HG02885 (cell line): ENCODE results near the gene HMOX1.
"Not testable (repeated sequence)": the region's sequence is repeated elsewhere in the genome, so short reads cannot be mapped to it uniquely, and the experiment has no call there.

Source experiments
- ATAC-seq: cut with Tn5 transposase; IDR thresholded peaks from one replicate; pipeline ENCODE4 v1.9.1; 2021; ENCODE audit warnings: mild to moderate bottlenecking; ENCODE audit not compliant: unreplicated experiment, poor library complexity

HMOX1 gene

GRCh38 chr22:35425971-35426800, 45.3 kb downstream of the HMOX1 start:
- no peak for ATAC-seq

GRCh38 chr22:35426801-35427140, 45.9 kb downstream of the HMOX1 start:
- no peak for ATAC-seq

GRCh38 chr22:35430897-35431322, 50.0 kb downstream of the HMOX1 start:
- ATAC-seq: no peak

DNA sequence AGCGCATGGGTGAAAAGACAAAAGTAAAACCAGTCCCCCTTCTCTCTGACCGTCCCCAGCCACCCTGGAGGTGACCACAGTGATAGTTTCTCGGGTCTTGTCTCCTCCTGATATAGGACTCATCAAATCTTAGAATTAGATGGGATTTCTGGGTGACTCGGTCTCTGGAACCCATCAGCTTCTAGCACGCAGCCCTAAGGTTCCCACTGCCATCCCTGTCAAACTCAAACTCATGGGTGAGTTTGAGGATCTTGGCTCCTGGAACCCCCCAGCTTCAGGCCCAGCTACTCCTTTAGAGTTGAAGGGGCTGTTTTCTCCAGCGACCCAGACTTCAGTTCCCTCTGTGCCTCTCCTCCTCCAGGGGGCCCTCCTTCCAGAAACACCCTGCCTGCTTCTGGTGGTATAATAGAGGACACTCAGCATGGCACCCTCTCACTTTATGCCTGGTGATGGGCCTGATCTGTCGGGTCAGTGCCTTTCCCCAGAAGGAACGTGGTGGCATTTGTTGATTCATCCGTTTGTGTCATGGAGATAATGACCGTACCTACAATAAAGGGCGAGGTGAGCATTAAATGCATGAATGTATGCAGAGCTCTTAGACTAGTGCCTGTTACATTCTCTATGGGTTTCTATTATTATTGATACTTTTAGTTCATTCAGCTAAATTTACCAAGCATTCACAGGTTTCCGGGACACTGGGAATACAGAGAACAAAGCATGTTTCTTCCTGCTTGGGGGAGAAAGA, 50.8 kb downstream of the HMOX1 start:
- ATAC-seq: no peak

- ATAC-seq: no peak
Measured at GRCh38 chr22:35432228-35432905, 51.5 kb downstream of the HMOX1 start.

- no peak for ATAC-seq
Measured at GRCh38 chr22:35434061-35434710, 53.3 kb downstream of the HMOX1 start.

DNA sequence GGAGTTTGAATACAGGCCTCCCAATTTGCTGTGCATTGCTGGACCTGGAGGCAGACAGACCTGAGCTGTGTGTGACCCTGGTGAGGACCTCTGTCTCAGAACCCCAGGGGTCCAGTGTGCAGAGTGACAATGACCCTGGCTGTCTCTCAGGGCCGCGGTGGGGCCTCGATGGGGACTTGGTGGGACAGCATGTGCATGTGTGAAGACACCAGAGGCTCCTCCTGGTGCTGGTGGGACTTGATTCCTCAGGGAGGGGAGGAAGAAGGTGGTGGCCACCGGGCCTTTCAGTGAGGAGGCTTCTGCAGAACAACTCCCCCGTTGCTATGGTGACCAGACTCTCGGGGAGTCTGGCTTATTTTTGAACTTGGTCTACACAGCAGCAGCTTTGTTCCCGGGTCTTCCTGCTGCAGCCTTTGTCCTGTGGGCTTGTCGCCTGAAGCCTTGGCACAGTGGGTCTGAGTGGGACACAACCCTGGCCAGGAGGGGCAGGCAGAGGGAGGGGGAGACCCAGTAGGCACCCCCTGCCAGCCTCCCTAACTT, 54.4 kb downstream of the HMOX1 start:
- ATAC-seq: no peak

GRCh38 chr22:35436421-35436820, 55.5 kb downstream of the HMOX1 start:
- ATAC-seq: no peak

- ATAC-seq: no peak
Measured at GRCh38 chr22:35437049-35437448, 56.2 kb downstream of the HMOX1 start.

- ATAC-seq: not testable (repeated sequence)
Measured at GRCh38 chr22:35438673-35439364, 57.9 kb downstream of the HMOX1 start.

GRCh38 chr22:35439365-35439717, 58.4 kb downstream of the HMOX1 start:
- ATAC-seq: no peak

- ATAC-seq: no peak
Measured at GRCh38 chr22:35440129-35440528, 59.2 kb downstream of the HMOX1 start.

DNA sequence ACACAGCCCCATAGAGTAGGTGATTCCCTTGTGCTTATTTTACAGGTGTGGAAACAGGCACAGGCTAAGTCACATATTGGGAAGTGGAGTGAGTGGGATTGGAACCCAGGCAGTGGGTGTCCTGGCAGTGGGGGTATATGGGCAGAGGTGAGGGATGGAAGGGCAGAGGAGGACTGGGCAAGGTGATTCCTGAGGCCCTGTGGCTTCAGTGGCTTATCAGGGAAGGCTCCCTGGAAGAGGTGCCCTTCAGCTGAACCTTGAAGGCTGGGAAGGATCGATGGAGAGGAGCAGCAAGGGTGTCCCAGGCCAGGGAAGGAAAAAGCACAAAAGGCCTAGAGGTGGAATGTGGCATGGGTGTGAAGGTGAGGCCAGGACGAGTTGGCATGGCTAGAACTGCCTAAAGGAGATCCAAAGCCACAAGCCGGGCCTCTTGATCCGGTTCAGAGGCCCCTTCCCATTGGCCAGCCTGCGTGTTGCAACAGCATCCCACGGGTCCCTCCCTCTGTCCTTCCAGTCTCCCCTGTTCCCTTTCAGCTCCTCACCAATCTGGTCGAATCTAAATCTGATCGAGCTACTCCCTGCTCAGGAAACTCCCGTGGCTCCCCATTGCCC, 60.7 kb downstream of the HMOX1 start:
- no peak for ATAC-seq

- ATAC-seq: no peak
Measured at GRCh38 chr22:35442471-35442870, 61.6 kb downstream of the HMOX1 start.

DNA sequence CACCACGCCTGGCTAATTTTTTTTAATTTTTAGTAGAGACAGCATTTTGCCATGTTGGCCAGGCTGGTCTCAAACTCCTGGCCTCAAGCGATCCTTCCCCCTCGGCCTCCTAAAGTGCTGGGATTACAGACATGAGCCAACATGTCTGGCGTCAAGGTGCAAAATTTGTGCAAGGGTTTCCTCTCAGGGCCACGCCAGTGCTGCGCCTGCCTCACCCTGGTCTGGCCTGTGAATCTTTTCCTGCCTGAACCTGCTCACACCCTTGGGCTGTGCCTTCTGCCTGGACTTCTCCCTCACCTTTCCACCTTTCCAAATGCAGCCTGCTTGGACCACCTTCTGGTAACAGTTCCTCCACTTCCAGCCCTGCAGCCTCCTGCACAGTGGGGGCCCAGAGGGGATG, 62.4 kb downstream of the HMOX1 start:
- ATAC-seq: no peak
